Glomerular visceral epithelial cell (primary cell): Measurements from ENCODE around the gene OR4C15.

Experiments used
- DNase-seq: peaks from one replicate; pipeline ENCODE4 v3.0.0-alpha.2; 2016; ENCODE audit errors: extremely low spot score

OR4C15 gene

DNA sequence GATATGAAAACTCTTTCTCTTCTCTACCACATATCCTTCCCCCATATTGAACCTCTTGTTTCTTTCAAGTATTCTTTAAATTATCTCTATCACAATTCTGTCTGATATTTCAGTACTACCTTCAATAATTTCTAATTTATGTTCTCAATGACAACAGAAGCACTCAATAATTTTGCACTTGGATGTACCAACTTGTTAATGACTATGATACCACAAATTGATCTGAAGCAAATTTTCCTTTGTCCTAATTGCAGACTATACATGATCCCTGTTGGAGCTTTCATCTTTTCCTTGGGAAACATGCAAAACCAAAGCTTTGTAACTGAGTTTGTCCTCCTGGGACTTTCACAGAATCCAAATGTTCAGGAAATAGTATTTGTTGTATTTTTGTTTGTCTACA is at the start of gene OR4C15:
TSS of gene OR4C15 (plus strand) at position 301 of the 400 bp plus-strand sequence. CDS start at position 301, 0 bp downstream.
- DNase-seq: no peak

DNA sequence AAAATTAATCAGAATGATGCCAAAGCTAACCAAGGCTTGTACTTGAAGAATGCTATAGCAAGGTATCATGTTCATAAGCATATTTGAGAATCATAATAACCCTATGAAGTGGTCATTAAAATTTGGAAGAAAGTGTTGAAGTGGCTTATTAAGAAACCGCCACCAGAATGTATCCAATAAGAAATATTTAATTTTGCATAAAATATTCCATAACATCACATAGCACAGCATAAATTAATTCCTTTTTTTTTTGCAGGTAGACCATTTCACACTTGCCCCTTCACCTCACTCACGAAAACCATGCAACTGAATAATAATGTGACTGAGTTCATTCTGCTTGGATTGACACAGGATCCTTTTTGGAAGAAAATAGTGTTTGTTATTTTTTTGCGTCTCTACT is 17.6 kb downstream of the OR4C15 start, which contains the start of gene OR4C16:
TSS of gene OR4C16 (plus strand) at position 301 of the 400 bp plus-strand sequence. CDS start at position 301, 0 bp downstream.
- DNase-seq: no peak

DNA sequence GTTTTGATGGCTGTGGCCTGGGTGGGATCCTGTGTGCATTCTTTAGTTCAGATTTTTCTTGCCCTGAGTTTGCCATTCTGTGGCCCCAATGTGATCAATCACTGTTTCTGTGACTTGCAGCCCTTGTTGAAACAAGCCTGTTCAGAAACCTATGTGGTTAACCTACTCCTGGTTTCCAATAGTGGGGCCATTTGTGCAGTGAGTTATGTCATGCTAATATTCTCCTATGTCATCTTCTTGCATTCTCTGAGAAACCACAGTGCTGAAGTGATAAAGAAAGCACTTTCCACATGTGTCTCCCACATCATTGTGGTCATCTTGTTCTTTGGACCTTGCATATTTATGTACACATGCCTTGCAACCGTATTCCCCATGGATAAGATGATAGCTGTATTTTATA is 18.3 kb downstream of the OR4C15 start:
- no peak for DNase-seq
